Measurements from ENCODE around the gene PCNA.
"Not testable (repeated sequence)": the region's sequence is repeated elsewhere in the genome, so short reads cannot be mapped to it uniquely, and the experiment has no call there.

Gene PCNA

DNA sequence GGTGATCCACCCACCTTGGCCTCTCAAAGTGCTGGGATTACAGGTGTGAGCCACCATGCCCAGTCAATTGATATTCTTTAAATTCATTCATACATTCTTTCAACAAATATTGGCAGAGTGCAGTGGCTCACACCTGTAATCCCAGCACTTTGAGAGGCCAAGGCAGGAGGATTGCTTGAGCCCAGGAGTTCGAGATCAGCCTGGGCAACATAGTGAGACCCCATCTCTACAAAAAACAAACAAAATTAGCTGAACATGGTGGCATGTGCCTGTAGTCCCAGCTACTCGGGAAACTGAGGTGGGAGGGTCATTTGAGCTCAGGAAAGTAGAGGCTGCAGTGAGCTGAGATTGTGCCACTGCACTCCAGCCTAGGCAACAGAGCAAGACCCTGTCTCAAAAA, 42.8 kb downstream of the PCNA start:
- not testable (repeated sequence) for H3K18ac ChIP-seq (ENCODE audit: low read depth in 1 of 2, low read length in 2 of 2); H2BK12ac ChIP-seq (ENCODE audit: low read length in 2 of 2)
- WGBS: 100% methylated on average over 2 of the region's 2 CpGs

DNA sequence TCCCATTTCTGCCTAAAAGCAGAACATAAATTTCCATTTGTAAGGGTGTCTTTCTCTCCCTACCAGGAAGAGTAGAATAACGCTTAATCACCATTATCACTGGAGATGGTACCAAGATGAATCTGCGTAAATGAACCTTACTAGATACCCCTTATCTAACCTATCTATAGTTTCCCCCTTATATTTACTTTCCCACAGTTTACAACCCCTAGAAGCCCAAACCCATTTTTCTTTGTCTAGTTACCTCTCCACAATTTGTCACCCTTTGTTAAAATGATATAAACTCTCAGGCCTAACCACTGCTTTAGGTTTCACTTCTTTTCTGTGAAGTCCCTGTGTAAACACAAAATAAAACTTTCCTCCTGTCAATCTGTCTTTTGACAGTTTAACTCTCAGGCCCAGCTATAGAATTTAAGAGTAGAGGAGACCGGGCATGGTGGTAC, 45.5 kb downstream of the PCNA start:
- Histone ChIP-seq H4K91ac (ENCODE audit: low read length) (no peak overlapping the region), H3K27me3 (ENCODE audit: control insufficient read depth in 1 of 2, insufficient read depth in 1 of 2, low read length in 2 of 2) (no peaks in the 10 kb centered on the region), H2BK15ac (ENCODE audit: low read depth, poor library complexity, severe bottlenecking) (no peak overlapping the region), H3K14ac (ENCODE audit: low read length in 2 of 2) (no peak overlapping the region), H3K4me3 (ENCODE audit: insufficient read depth in 1 of 2, low read depth in 1 of 2, low read length in 2 of 2) (no peak overlapping the region), H3K36me3 (ENCODE audit: control insufficient read depth in 1 of 2, insufficient read depth in 2 of 2, low read depth in 1 of 2, low read length in 2 of 2) (no peaks in the 10 kb centered on the region), H4K8ac (ENCODE audit: low read length) (no peak overlapping the region), H3K79me1 (replicated peaks; ENCODE audit: low read length, poor library complexity, severe bottlenecking) (no peaks in the 10 kb centered on the region), H2BK12ac (ENCODE audit: low read length in 2 of 2) (no peak overlapping the region), H2BK120ac (ENCODE audit: low read depth, low read length) (no peak overlapping the region), H2AFZ (ENCODE audit: low read depth, low read length) (no peak overlapping the region), H2BK5ac (ENCODE audit: low read depth, low read length, poor library complexity, severe bottlenecking) (no peak overlapping the region), H3K9ac (ENCODE audit: low read length) (no peak overlapping the region), H3K27ac (ENCODE audit: low read length, poor library complexity, severe bottlenecking) (no peak overlapping the region), H3K4me1 (ENCODE audit: control insufficient read depth, insufficient read depth, low read depth, low read length) (peaks cover 3% of the 10 kb centered on the region), H3K9me3 (ENCODE audit: control insufficient read depth, low read length) (no peaks in the 10 kb centered on the region), H3K4me2 (ENCODE audit: low read length, poor library complexity, severe bottlenecking) (no peak overlapping the region), H3K18ac (ENCODE audit: low read depth in 1 of 2, low read length in 2 of 2) (no peak overlapping the region), H3K4ac (ENCODE audit: low read depth in 1 of 2, low read length in 2 of 2) (no peak overlapping the region), H2AK5ac (ENCODE audit: low read length, severe bottlenecking) (no peak overlapping the region), H3K23ac (ENCODE audit: low read length in 2 of 2) (no peak overlapping the region)
- DNase-seq: no peak
- WGBS: 98% methylated on average over 3 of the region's 3 CpGs

More for the DNA sequence above, 42.8 kb downstream of the PCNA start:
- H2AFZ ChIP-seq (ENCODE audit: low read depth, low read length); H3K4me1 ChIP-seq (ENCODE audit: control insufficient read depth, insufficient read depth, low read depth, low read length); H3K14ac ChIP-seq (ENCODE audit: low read length in 2 of 2); H3K27me3 ChIP-seq (ENCODE audit: control insufficient read depth in 1 of 2, insufficient read depth in 1 of 2, low read length in 2 of 2); H2AK5ac ChIP-seq (ENCODE audit: low read length, severe bottlenecking); H3K23ac ChIP-seq (ENCODE audit: low read length in 2 of 2); H3K36me3 ChIP-seq (ENCODE audit: control insufficient read depth in 1 of 2, insufficient read depth in 2 of 2, low read depth in 1 of 2, low read length in 2 of 2); H2BK120ac ChIP-seq (ENCODE audit: low read depth, low read length); H2BK15ac ChIP-seq (ENCODE audit: low read depth, poor library complexity, severe bottlenecking); H3K79me1 ChIP-seq (replicated peaks; ENCODE audit: low read length, poor library complexity, severe bottlenecking); DNase-seq; H3K9ac ChIP-seq (ENCODE audit: low read length); H3K27ac ChIP-seq (ENCODE audit: low read length, poor library complexity, severe bottlenecking); H4K91ac ChIP-seq (ENCODE audit: low read length); H3K4me3 ChIP-seq (ENCODE audit: insufficient read depth in 1 of 2, low read depth in 1 of 2, low read length in 2 of 2); H3K4ac ChIP-seq (ENCODE audit: low read depth in 1 of 2, low read length in 2 of 2); H3K9me3 ChIP-seq (ENCODE audit: control insufficient read depth, low read length); H2BK5ac ChIP-seq (ENCODE audit: low read depth, low read length, poor library complexity, severe bottlenecking); H4K8ac ChIP-seq (ENCODE audit: low read length); H3K4me2 ChIP-seq (ENCODE audit: low read length, poor library complexity, severe bottlenecking): not testable (repeated sequence)

DNA sequence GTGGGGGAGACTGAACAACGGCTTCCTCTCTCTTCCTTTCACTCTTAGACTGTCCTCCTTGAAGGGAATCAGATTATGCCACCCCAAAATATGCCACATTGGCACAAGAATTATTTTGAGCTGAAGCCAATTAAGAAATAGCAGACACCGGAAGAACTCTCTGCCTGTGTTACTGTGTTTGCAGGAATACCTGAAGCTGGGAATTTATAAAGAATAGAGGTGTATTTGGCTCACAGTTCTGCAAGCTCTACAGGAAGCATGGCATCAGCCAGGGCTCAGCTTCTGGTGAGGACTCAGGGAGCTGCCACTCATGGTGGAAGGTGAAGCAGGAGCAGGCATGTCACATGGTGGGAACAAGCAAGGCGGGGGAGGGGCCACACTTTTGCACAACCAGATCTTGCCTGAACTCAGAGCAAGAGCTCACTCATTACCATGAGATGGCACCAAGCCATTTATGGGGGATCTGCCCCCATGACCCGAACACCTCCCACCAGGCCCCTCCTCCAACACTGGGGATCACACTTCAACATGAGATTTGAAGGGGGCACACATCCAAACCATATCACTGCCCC, 46.0 kb downstream of the PCNA start:
- no peak overlapping the region for H2AFZ ChIP-seq (ENCODE audit: low read depth, low read length)
- H3K18ac ChIP-seq (ENCODE audit: low read depth in 1 of 2, low read length in 2 of 2): peak overlapping the region in 1 of 2 experiments; percentile 18
- H3K27me3 ChIP-seq (ENCODE audit: control insufficient read depth in 1 of 2, insufficient read depth in 1 of 2, low read length in 2 of 2): no peaks in the 10 kb centered on the region
- peak overlapping the region; percentile 70 for H3K9ac ChIP-seq (ENCODE audit: low read length)
- H3K4me1 ChIP-seq (ENCODE audit: control insufficient read depth, insufficient read depth, low read depth, low read length): peaks cover 3% of the 10 kb centered on the region
- H3K4ac ChIP-seq (ENCODE audit: low read depth in 1 of 2, low read length in 2 of 2): no peak overlapping the region
- H3K4me2 ChIP-seq (ENCODE audit: low read length, poor library complexity, severe bottlenecking): no peak overlapping the region
- no peak for DNase-seq
- no peak overlapping the region for H2BK12ac ChIP-seq (ENCODE audit: low read length in 2 of 2)
- no peak overlapping the region for H2BK120ac ChIP-seq (ENCODE audit: low read depth, low read length)
- 78% methylated on average over 4 of the region's 4 CpGs for WGBS
- H3K4me3 ChIP-seq (ENCODE audit: insufficient read depth in 1 of 2, low read depth in 1 of 2, low read length in 2 of 2): no peak overlapping the region
- H4K8ac ChIP-seq (ENCODE audit: low read length): peak overlapping the region; percentile 47
- H3K14ac ChIP-seq (ENCODE audit: low read length in 2 of 2): no peak overlapping the region
- H2AK5ac ChIP-seq (ENCODE audit: low read length, severe bottlenecking): no peak overlapping the region
- H3K9me3 ChIP-seq (ENCODE audit: control insufficient read depth, low read length): no peaks in the 10 kb centered on the region
- no peak overlapping the region for H2BK15ac ChIP-seq (ENCODE audit: low read depth, poor library complexity, severe bottlenecking)
- H4K91ac ChIP-seq (ENCODE audit: low read length): no peak overlapping the region
- H3K23ac ChIP-seq (ENCODE audit: low read length in 2 of 2): no peak overlapping the region
- H2BK5ac ChIP-seq (ENCODE audit: low read depth, low read length, poor library complexity, severe bottlenecking): no peak overlapping the region
- no peaks in the 10 kb centered on the region for H3K36me3 ChIP-seq (ENCODE audit: control insufficient read depth in 1 of 2, insufficient read depth in 2 of 2, low read depth in 1 of 2, low read length in 2 of 2)
- no peaks in the 10 kb centered on the region for H3K79me1 ChIP-seq (replicated peaks; ENCODE audit: low read length, poor library complexity, severe bottlenecking)
- no peak overlapping the region for H3K27ac ChIP-seq (ENCODE audit: low read length, poor library complexity, severe bottlenecking)

GRCh38 chr20:5072756-5073659, 46.8 kb downstream of the PCNA start:
- peak; percentile 22 for DNase-seq
- H3K27me3 ChIP-seq (ENCODE audit: control insufficient read depth in 1 of 2, insufficient read depth in 1 of 2, low read length in 2 of 2): no peaks in the 10 kb centered on the region
- no peaks in the 10 kb centered on the region for H3K36me3 ChIP-seq (ENCODE audit: control insufficient read depth in 1 of 2, insufficient read depth in 2 of 2, low read depth in 1 of 2, low read length in 2 of 2)
- H2BK5ac ChIP-seq (ENCODE audit: low read depth, low read length, poor library complexity, severe bottlenecking): no peak overlapping the region
- peak overlapping the region in 1 of 2 experiments; percentile 30 for H3K4ac ChIP-seq (ENCODE audit: low read depth in 1 of 2, low read length in 2 of 2)
- peak overlapping the region in 1 of 2 experiments; percentile 31 for H2BK12ac ChIP-seq (ENCODE audit: low read length in 2 of 2)
- peak overlapping the region in 1 of 2 experiments; percentile 20 for H3K4me3 ChIP-seq (ENCODE audit: insufficient read depth in 1 of 2, low read depth in 1 of 2, low read length in 2 of 2)
- H3K9ac ChIP-seq (ENCODE audit: low read length): peak overlapping the region; percentile 70
- H3K14ac ChIP-seq (ENCODE audit: low read length in 2 of 2): peak overlapping the region in 1 of 2 experiments; percentile 92
- no peaks in the 10 kb centered on the region for H3K9me3 ChIP-seq (ENCODE audit: control insufficient read depth, low read length)
- H3K79me1 ChIP-seq (replicated peaks; ENCODE audit: low read length, poor library complexity, severe bottlenecking): no peaks in the 10 kb centered on the region
- H4K8ac ChIP-seq (ENCODE audit: low read length): peak overlapping the region; percentile 47
- no peak overlapping the region for H4K91ac ChIP-seq (ENCODE audit: low read length)
- no peak overlapping the region for H3K4me2 ChIP-seq (ENCODE audit: low read length, poor library complexity, severe bottlenecking)
- peak overlapping the region in 1 of 2 experiments; percentile 59 for H3K23ac ChIP-seq (ENCODE audit: low read length in 2 of 2)
- H2AFZ ChIP-seq (ENCODE audit: low read depth, low read length): no peak overlapping the region
- no peak overlapping the region for H2AK5ac ChIP-seq (ENCODE audit: low read length, severe bottlenecking)
- peak overlapping the region; percentile 9 for H3K27ac ChIP-seq (ENCODE audit: low read length, poor library complexity, severe bottlenecking)
- no peak overlapping the region for H2BK15ac ChIP-seq (ENCODE audit: low read depth, poor library complexity, severe bottlenecking)
- H3K4me1 ChIP-seq (ENCODE audit: control insufficient read depth, insufficient read depth, low read depth, low read length): peaks cover 3% of the 10 kb centered on the region
- peak overlapping the region in 1 of 2 experiments; percentile 54 for H3K18ac ChIP-seq (ENCODE audit: low read depth in 1 of 2, low read length in 2 of 2)
- 77% methylated on average over 6 of the region's 8 CpGs for WGBS
- H2BK120ac ChIP-seq (ENCODE audit: low read depth, low read length): no peak overlapping the region
